Skeletal muscle satellite cell (primary cell): ENCODE results near the gene PACSIN2.

Experiments used
- H3K27me3 ChIP-seq: 2 replicates; pipeline ENCODE4 v1.7.0; 2013; ENCODE audit warnings: low read length; ENCODE audit not compliant: control insufficient read depth, insufficient read depth
- H3K36me3 ChIP-seq: 2 replicates; pipeline ENCODE4 v1.7.0; 2013; ENCODE audit warnings: mild to moderate bottlenecking, control low read depth, low read length; ENCODE audit not compliant: insufficient read depth
- H3K4me1 ChIP-seq: 2 replicates; pipeline ENCODE4 v1.7.0; 2013; ENCODE audit warnings: low read length; ENCODE audit not compliant: control insufficient read depth, insufficient read depth
- H3K4me2 ChIP-seq: 2 replicates; pipeline ENCODE4 v1.7.0; 2013; ENCODE audit warnings: mild to moderate bottlenecking, low read length
- H3K4me3 ChIP-seq: 2 replicates; pipeline ENCODE4 v1.7.0; 2013; ENCODE audit warnings: low read length
- H3K9ac ChIP-seq: 2 replicates; pipeline ENCODE4 v1.7.0; 2013; ENCODE audit warnings: mild to moderate bottlenecking, low read depth, low read length, moderate library complexity
- H3K9me3 ChIP-seq: replicated peaks from 2 replicates; pipeline ENCODE4 v1.7.0; 2013; ENCODE audit warnings: mild to moderate bottlenecking, control low read depth, low read length

The PACSIN2 gene

GRCh38 chr22:42891696-42892095, 123.3 kb downstream of the PACSIN2 start:
- peaks cover 63% of the 10 kb centered on the region for H3K36me3 ChIP-seq
- H3K4me3 ChIP-seq = no peak overlapping the region

DNA sequence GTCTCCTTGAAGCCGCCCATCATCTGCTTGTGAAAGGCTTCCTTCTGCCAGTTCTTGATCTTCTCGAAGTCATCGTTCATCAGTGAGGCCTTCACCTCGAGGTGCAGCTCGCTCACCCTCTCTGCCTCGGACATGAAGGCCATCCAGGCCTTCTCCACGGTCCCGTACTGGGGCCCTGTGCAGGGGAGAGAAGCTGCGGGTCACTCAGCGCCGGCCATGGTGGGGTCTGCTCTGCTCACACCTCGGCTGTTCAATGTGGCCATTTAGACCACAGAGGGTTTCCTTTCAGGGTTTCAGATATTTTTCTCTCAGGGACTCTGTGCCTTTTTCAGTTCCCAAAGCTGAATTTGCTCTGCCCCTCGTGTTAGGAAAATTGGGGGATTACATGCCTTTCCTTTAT, 123.9 kb downstream of the PACSIN2 start:
- Histone ChIP-seq H3K4me3 (no peak overlapping the region), H3K36me3 (peaks cover 63% of the 10 kb centered on the region), H3K4me1 (no peaks in the 10 kb centered on the region), H3K9me3 (no peaks in the 10 kb centered on the region), H3K4me2 (no peak overlapping the region), H3K9ac (no peak overlapping the region), H3K27me3 (no peaks in the 10 kb centered on the region)

More at GRCh38 chr22:42891696-42892095, 123.3 kb downstream of the PACSIN2 start:
- H3K9me3 ChIP-seq = no peaks in the 10 kb centered on the region
- H3K27me3 ChIP-seq = no peaks in the 10 kb centered on the region
- no peak overlapping the region for H3K4me2 ChIP-seq
- H3K9ac ChIP-seq = no peak overlapping the region
- no peaks in the 10 kb centered on the region for H3K4me1 ChIP-seq

DNA sequence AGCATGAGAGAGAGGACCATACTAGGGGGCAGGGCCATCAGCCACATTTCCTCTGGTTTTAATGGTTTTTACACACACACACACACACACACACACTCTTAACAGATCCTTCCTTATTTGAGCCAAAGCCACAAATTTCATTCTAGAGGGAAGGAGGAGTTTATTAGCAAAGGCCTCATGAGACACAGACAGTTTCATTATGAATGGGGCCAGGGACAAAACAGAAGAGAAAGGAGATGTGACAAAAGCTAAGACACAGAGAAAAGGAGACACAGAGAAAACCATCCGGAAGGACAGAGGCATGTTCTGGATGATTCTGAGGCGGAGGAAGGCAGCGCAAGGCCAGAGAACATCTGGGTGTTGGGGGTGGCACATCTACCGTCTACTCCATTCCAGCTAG, 125.6 kb downstream of the PACSIN2 start:
- H3K9ac ChIP-seq = no peak overlapping the region

DNA sequence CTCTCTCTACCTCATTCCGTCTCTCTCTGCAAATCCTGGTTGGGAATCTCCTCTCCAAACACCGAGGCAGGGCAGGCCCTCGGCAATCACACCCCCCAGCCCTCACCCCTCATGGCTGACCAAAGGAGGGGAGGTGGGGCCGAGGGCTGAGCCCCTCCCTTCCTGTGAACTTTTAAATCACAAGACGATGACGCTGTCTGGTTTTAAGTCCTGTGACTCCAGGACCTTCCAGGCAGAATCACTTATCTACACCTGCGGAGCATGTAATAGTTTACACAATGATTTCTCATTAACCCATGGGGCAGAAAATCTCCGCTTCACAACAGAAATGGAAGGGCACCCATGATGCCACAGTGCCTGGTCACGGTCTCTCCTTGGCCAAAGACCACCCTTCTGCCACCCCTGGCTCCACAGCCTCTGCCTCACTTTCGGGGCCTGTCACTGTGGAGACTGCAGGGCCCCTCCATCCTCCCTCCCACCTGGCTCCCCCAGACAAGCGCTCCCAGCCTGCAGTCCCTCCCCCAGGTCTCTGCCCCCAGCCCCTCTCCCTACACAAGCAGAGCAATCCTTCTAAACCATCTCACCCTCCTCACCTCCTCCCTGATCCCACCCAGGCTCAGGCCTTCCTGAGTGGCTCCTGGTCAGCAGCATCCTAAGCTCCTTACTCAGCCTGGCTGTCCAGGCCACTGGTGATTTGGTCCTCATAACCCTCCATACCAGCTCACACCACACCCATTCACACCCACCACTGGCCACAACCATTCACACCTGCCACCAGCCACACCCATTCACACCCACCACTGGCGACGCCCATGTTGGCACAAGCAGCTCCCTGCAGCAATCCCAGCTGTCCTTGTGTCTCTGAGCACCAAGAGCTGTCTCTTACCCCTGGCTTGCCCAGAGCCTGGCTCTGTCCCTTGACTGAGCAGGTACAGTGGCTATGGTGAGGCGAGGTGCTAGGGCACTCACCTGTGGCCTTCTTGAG, 127.1 kb downstream of the PACSIN2 start:
- Histone ChIP-seq H3K9ac (no peak overlapping the region), H3K27me3 (no peaks in the 10 kb centered on the region), H3K36me3 (peaks cover 71% of the 10 kb centered on the region), H3K9me3 (no peaks in the 10 kb centered on the region), H3K4me2 (no peak overlapping the region), H3K4me1 (peaks cover 5% of the 10 kb centered on the region), H3K4me3 (no peak overlapping the region)

More for the DNA sequence above, 125.6 kb downstream of the PACSIN2 start:
- Histone ChIP-seq H3K36me3 (peaks cover 70% of the 10 kb centered on the region), H3K4me2 (no peak overlapping the region), H3K4me3 (no peak overlapping the region), H3K4me1 (peaks cover 5% of the 10 kb centered on the region), H3K9me3 (no peaks in the 10 kb centered on the region), H3K27me3 (no peaks in the 10 kb centered on the region)

DNA sequence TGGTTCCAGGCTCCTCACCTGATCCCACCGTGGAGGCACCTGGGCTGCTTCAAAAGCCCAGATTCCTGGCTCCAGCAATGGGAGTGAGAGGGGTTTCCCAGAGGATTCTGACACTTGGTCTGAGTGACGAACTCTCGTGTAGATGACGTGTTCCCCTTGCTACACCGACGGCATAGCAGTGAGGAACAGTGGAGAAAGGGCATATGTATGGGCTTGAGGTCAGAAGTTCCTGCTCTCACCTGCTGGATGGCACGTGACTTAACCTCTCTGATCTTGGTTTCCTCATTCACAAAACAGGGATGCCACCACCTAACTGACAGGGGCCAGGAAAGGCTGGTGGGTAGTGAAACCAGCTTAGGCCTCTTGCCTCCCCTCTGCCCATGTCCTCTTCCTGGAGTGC, 127.8 kb downstream of the PACSIN2 start:
- H3K9me3 ChIP-seq = no peaks in the 10 kb centered on the region
- H3K4me2 ChIP-seq = no peak overlapping the region
- peaks cover 5% of the 10 kb centered on the region for H3K4me1 ChIP-seq
- no peak overlapping the region for H3K9ac ChIP-seq
- no peak overlapping the region for H3K4me3 ChIP-seq
- H3K27me3 ChIP-seq = no peaks in the 10 kb centered on the region
- H3K36me3 ChIP-seq = peaks cover 71% of the 10 kb centered on the region

GRCh38 chr22:42885446-42885845, 129.5 kb downstream of the PACSIN2 start:
- Histone ChIP-seq H3K27me3 (no peaks in the 10 kb centered on the region), H3K4me1 (peaks cover 5% of the 10 kb centered on the region), H3K9ac (no peak overlapping the region), H3K36me3 (peaks cover 68% of the 10 kb centered on the region), H3K9me3 (no peaks in the 10 kb centered on the region), H3K4me3 (no peak overlapping the region), H3K4me2 (no peak overlapping the region)

DNA sequence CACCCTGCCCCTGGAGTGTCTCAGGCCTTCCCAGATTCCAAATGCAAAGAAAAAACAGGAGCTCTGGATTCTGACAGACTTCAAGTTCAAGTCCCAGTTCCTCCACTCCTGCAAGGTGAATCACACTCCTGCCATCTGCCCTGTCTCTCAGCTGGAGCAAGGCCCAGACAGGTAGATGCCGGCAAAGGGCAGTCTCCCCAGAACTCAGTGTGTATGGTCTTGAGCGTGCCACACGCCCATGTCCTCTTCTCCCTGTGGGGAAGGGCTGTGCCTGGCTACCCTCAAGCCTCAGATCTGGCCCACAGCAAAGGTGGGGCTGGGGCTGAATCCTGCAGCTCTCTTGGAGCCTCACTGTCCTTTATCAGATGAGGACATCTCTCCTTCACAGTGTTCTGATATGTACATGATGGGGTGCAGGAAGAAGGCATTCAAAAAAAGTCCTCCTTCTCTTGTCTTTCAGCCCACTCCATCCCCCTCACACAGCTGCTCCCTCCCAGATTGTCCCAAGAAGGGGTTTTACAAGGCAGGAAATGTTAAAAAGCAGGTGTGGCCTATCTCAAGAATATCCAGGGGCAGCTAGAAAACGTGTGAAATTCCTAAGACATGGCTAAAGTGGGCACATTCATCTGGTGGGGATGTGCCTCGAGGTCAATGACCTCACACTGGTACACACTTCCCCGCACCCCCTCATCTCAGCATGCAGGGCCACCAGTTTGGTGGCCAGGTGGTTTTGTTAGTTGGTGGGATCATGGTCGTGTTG, 130.2 kb downstream of the PACSIN2 start:
- H3K36me3 ChIP-seq = peaks cover 72% of the 10 kb centered on the region
- H3K4me2 ChIP-seq = no peak overlapping the region
- peaks cover 5% of the 10 kb centered on the region for H3K4me1 ChIP-seq
- H3K27me3 ChIP-seq = no peaks in the 10 kb centered on the region
- H3K9ac ChIP-seq = no peak overlapping the region
- no peak overlapping the region for H3K4me3 ChIP-seq
- H3K9me3 ChIP-seq = no peaks in the 10 kb centered on the region

DNA sequence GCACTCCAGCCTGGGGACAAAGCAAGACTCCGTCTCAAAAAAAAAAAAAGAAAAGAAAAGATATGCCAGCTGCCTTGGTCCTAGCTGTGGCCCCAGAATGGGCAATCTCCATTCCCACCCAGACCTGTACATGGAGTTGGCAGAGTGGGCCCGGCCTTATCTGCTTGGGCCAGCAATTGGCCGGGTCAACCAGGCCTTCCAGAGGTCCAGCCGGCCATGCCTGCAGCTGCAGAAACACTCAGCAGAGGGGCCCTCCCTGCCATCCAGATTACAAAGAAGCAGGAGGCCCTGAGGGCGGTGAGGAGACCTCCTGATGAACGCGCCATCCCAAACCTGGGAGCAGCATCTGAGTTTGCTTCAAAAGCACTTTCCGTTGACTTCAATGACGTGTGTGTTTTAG, 131.0 kb downstream of the PACSIN2 start:
- peaks cover 71% of the 10 kb centered on the region for H3K36me3 ChIP-seq

DNA sequence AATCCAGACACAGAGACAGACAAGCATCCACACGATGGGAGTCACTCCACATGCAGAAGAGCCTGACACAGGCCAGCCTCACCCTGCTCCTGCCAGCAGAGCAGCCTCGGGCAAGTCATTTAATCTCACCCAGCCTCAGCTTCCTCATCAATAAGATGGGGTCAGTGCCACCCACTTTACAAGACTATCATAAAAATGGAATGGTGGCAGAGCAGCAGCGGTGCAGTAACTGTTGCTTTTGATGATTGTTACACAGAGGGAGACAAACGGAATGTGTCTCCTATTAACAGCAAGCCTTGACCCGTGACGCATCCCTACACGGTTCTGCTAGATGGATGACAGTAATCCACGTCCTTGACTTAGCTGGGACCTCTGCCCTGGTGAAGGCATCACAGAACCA, 131.8 kb downstream of the PACSIN2 start:
- H3K9ac ChIP-seq = no peak overlapping the region
- H3K4me2 ChIP-seq = no peak overlapping the region
- H3K4me3 ChIP-seq = no peak overlapping the region
- H3K4me1 ChIP-seq = peaks cover 5% of the 10 kb centered on the region
- no peaks in the 10 kb centered on the region for H3K9me3 ChIP-seq
- H3K27me3 ChIP-seq = no peaks in the 10 kb centered on the region
- H3K36me3 ChIP-seq = peaks cover 70% of the 10 kb centered on the region

More for the DNA sequence above, 131.0 kb downstream of the PACSIN2 start:
- H3K9ac ChIP-seq = no peak overlapping the region
- H3K4me2 ChIP-seq = no peak overlapping the region
- no peaks in the 10 kb centered on the region for H3K27me3 ChIP-seq
- no peak overlapping the region for H3K4me3 ChIP-seq
- no peaks in the 10 kb centered on the region for H3K9me3 ChIP-seq
- H3K4me1 ChIP-seq = peaks cover 5% of the 10 kb centered on the region

DNA sequence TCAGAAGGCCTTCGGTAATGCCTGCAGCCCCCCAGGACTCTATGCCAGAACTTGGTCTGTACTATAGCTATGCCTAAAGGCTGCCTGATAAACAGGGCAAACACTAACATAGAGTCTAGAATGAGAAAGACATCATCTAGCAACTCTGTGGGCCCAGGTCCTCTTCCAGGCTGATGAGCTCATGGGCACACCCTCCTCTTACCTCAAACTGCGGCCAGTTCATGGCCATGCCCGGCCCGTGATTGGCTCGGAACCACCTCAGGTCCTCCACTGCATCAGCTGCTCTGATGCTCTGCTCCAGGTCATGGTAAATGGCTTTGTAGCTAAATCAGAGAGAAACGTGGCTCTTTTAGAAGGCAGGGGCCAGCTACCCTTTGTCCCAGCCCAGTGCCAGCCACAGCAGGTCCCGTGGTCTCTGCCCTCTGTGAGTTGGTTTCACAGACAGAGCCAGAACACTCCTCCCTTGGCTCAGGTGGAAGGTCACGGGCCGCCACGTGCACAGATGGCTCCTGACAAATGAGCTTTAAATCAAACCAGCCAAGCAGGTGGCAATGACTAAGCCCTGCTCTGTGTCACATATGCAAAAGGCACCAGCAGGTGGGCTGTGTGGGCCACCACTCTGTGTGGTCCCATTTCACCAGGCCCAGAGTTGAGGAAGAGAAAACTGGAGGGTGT, 132.8 kb downstream of the PACSIN2 start:
- H3K36me3 ChIP-seq = peaks cover 66% of the 10 kb centered on the region
- H3K4me2 ChIP-seq = no peak overlapping the region
- no peaks in the 10 kb centered on the region for H3K27me3 ChIP-seq
- H3K9me3 ChIP-seq = no peaks in the 10 kb centered on the region
- peaks cover 5% of the 10 kb centered on the region for H3K4me1 ChIP-seq
- no peak overlapping the region for H3K4me3 ChIP-seq
- no peak overlapping the region for H3K9ac ChIP-seq

DNA sequence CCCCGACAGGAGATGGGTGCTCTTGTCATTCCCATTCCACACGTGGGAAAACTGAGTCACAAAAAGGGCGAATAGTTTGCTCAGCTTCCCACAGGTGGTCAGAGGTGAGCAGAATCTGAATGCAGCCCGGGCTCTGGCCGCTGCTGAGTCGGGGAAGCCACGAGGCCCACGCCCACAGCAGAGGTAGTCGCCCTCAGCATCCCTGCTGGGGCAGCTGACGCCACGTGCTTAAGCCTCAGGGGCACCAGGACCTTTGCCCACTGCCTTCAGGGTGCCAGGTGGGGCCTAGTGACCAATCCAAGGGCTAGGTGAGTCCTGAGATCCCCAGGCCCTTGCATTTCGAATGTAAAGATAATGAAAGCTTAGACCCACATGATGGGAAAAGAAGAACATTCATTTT, 133.7 kb downstream of the PACSIN2 start:
- peaks cover 72% of the 10 kb centered on the region for H3K36me3 ChIP-seq
- no peak overlapping the region for H3K4me3 ChIP-seq
- no peak overlapping the region for H3K9ac ChIP-seq
- no peaks in the 10 kb centered on the region for H3K9me3 ChIP-seq
- H3K4me1 ChIP-seq = peaks cover 5% of the 10 kb centered on the region
- no peaks in the 10 kb centered on the region for H3K27me3 ChIP-seq
- no peak overlapping the region for H3K4me2 ChIP-seq
